ENCODE results near the gene SPHKAP. TPM values are rescaled to one million over a fixed set of nuclear protein-coding genes. Genes with fewer than 3 reads are reported as not detected.

Gene SPHKAP
- total RNA-seq, 1 experiment from 2014 or later, result 10.3 TPM

DNA sequence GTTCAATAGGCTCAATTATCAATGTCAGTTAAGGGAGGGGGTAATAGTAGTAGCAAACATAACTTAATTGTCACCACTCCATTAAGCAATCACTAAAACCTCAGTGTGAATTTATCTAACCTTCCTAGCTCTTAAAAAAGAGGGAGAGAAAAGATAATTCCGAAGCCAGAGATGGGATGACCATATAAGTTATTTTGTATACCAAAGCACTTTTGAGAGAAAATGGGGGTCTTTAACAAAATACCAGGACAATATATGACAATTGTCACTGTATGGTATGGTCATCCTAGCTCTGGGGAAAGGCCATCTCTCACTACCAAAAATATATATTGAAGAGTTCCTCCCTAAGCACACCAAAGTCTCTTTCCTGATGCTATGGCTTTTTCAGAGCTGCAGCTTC is 55.1 kb downstream of the SPHKAP start:
- no peaks in the 10 kb centered on the region for H3K4me1 ChIP-seq (ENCODE audit: insufficient read depth, low read length, poor library complexity, severe bottlenecking)
- H3K27ac ChIP-seq (ENCODE audit: low read depth, low read length, poor library complexity, severe bottlenecking), result no peak overlapping the region
- POLR2A ChIA-PET (ENCODE audit: low non-redundant PET), result no interaction called here
- intact Hi-C loops (cut with micrococcal nuclease; ENCODE audit: unreplicated experiment), result no loop called here
- no peaks in the 10 kb centered on the region for H3K9me3 ChIP-seq (ENCODE audit: low read depth, low read length, poor library complexity, severe bottlenecking)
- DNase-seq (ENCODE audit: low spot score), result no peak
- CTCF ChIA-PET, result no interaction called here
- no peak overlapping the region for H3K4me3 ChIP-seq (ENCODE audit: low read depth, low read length, poor library complexity, severe bottlenecking)
- no peaks in the 10 kb centered on the region for H3K27me3 ChIP-seq (replicated peaks; ENCODE audit: insufficient read depth, low read depth, low read length, poor library complexity)
- TF ChIP-seq CTCF (conservative IDR thresholded peaks at IDR 0.05; ENCODE audit: low read depth, low read length) (no peak), EZH2 (IDR thresholded peaks at IDR 0.05; ENCODE audit: borderline replicate concordance, low read depth, low read length, poor library complexity, severe bottlenecking) (no peak)
- H3K36me3 ChIP-seq (ENCODE audit: insufficient read depth, low read length, poor library complexity, severe bottlenecking), result peaks cover 3% of the 10 kb centered on the region
- BruUV-seq (replicated peaks), result no TSS peak

- BruUV-seq (replicated peaks), result no TSS peak
These were observed 62.5 kb downstream of the SPHKAP start for GRCh38 chr2:228118940-228119339.

DNA sequence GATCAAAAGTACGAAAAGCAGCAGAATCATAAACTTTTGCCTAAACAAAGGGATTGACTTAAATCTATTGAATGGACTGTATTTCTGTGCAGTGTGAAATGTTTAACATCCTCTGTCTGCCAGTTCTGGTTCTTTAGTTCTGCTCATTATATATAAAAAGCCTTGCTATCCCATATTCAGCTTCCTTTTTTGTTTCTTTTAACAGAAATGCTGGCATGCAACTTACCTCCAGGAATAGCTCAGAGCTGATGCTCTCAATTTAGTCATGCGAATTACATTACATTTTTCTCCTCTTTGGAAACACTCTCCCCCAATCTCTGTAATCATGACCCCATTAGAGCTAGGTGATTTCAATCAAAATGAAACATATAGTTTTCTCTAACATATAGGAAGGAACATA is 73.6 kb downstream of the SPHKAP start:
- H3K9me3 ChIP-seq (ENCODE audit: low read depth, low read length, poor library complexity, severe bottlenecking), result no peaks in the 10 kb centered on the region
- no peaks in the 10 kb centered on the region for H3K4me1 ChIP-seq (ENCODE audit: insufficient read depth, low read length, poor library complexity, severe bottlenecking)
- DNase-seq (ENCODE audit: low spot score), result no peak
- CTCF ChIA-PET, result no interaction called here
- H3K27ac ChIP-seq (ENCODE audit: low read depth, low read length, poor library complexity, severe bottlenecking), result no peak overlapping the region
- intact Hi-C loops (cut with micrococcal nuclease; ENCODE audit: unreplicated experiment), result no loop called here
- TF ChIP-seq EZH2 (IDR thresholded peaks at IDR 0.05; ENCODE audit: borderline replicate concordance, low read depth, low read length, poor library complexity, severe bottlenecking) (no peak), CTCF (conservative IDR thresholded peaks at IDR 0.05; ENCODE audit: low read depth, low read length) (no peak)
- no TSS peak for BruUV-seq (replicated peaks)
- POLR2A ChIA-PET (ENCODE audit: low non-redundant PET), result no interaction called here
- H3K4me3 ChIP-seq (ENCODE audit: low read depth, low read length, poor library complexity, severe bottlenecking), result no peak overlapping the region
- H3K36me3 ChIP-seq (ENCODE audit: insufficient read depth, low read length, poor library complexity, severe bottlenecking), result no peaks in the 10 kb centered on the region
- H3K27me3 ChIP-seq (replicated peaks; ENCODE audit: insufficient read depth, low read depth, low read length, poor library complexity), result no peaks in the 10 kb centered on the region

More at GRCh38 chr2:228118940-228119339, 62.5 kb downstream of the SPHKAP start:
- Histone ChIP-seq H3K27ac (ENCODE audit: low read depth, low read length, poor library complexity, severe bottlenecking) (no peak overlapping the region), H3K4me1 (ENCODE audit: insufficient read depth, low read length, poor library complexity, severe bottlenecking) (peaks cover 6% of the 10 kb centered on the region), H3K4me3 (ENCODE audit: low read depth, low read length, poor library complexity, severe bottlenecking) (no peak overlapping the region), H3K27me3 (replicated peaks; ENCODE audit: insufficient read depth, low read depth, low read length, poor library complexity) (no peaks in the 10 kb centered on the region), H3K9me3 (ENCODE audit: low read depth, low read length, poor library complexity, severe bottlenecking) (no peaks in the 10 kb centered on the region), H3K36me3 (ENCODE audit: insufficient read depth, low read length, poor library complexity, severe bottlenecking) (no peaks in the 10 kb centered on the region)
- POLR2A ChIA-PET (ENCODE audit: low non-redundant PET), result no interaction called here
- CTCF ChIA-PET, result no interaction called here
- TF ChIP-seq CTCF (conservative IDR thresholded peaks at IDR 0.05; ENCODE audit: low read depth, low read length) (no peak), EZH2 (IDR thresholded peaks at IDR 0.05; ENCODE audit: borderline replicate concordance, low read depth, low read length, poor library complexity, severe bottlenecking) (no peak)
- intact Hi-C loops (cut with micrococcal nuclease; ENCODE audit: unreplicated experiment), result no loop called here
- DNase-seq (ENCODE audit: low spot score), result no peak
